Mesendoderm (in vitro differentiated cells): Measurements from ENCODE around the gene TMEM175.

Experiments
- DNase-seq: peaks from one replicate; pipeline ENCODE4 v3.0.0; 2013
- H2AK5ac ChIP-seq: 2 replicates; pipeline ENCODE4 v1.6.1; 2013; ENCODE audit warnings: low read length, inconsistent platforms
- H2BK120ac ChIP-seq: 2 replicates; pipeline ENCODE4 v1.6.1; 2013; ENCODE audit warnings: low read depth, mild to moderate bottlenecking, low read length, moderate library complexity, mixed read lengths
- H2BK15ac ChIP-seq: replicated peaks from 2 replicates; pipeline ENCODE4 v1.6.1; 2013; ENCODE audit warnings: low read depth, mild to moderate bottlenecking, moderate library complexity
- H2BK5ac ChIP-seq: 2 replicates; pipeline ENCODE4 v1.6.1; 2013; ENCODE audit warnings: low read length, inconsistent platforms
- H3K18ac ChIP-seq: 2 replicates; pipeline ENCODE4 v1.6.1; 2013; ENCODE audit warnings: mild to moderate bottlenecking, low read length, mixed read lengths
- H3K23ac ChIP-seq: one replicate; pipeline ENCODE4 v1.6.1; 2013; ENCODE audit warnings: low read length
- H3K27ac ChIP-seq: 2 replicates; pipeline ENCODE4 v1.5.1; 2013; ENCODE audit warnings: low read depth, mild to moderate bottlenecking, inconsistent platforms, low read length, moderate library complexity
- H3K27me3 ChIP-seq: 2 replicates; pipeline ENCODE4 v1.6.1; 2013; ENCODE audit warnings: low read length, control low read depth, mild to moderate bottlenecking, inconsistent platforms; ENCODE audit not compliant: insufficient read depth, poor library complexity
- H3K36me3 ChIP-seq: 2 replicates; pipeline ENCODE4 v1.6.1; 2013; ENCODE audit warnings: low read length, inconsistent platforms; ENCODE audit not compliant: control insufficient read depth, insufficient read depth
- H3K4ac ChIP-seq: one replicate; pipeline ENCODE4 v1.6.1; 2013; ENCODE audit warnings: low read depth, mild to moderate bottlenecking, low read length, moderate library complexity
- H3K4me1 ChIP-seq: 2 replicates; pipeline ENCODE4 v1.6.1; 2013; ENCODE audit warnings: low read depth, low read length, inconsistent platforms; ENCODE audit not compliant: control insufficient read depth
- H3K4me2 ChIP-seq: 2 replicates; pipeline ENCODE4 v1.6.1; 2013; ENCODE audit warnings: low read length
- H3K4me3 ChIP-seq: 2 replicates; pipeline ENCODE4 v1.5.1; 2013; ENCODE audit warnings: mild to moderate bottlenecking, low read length
- H3K56ac ChIP-seq: one replicate; pipeline ENCODE4 v1.6.1; 2013; ENCODE audit warnings: low read length
- H3K79me1 ChIP-seq: 2 replicates; pipeline ENCODE4 v1.6.1; 2013; ENCODE audit warnings: low read length, inconsistent platforms
- H3K79me2 ChIP-seq: 2 replicates; pipeline ENCODE4 v1.6.1; 2013; ENCODE audit warnings: mild to moderate bottlenecking, low read length; ENCODE audit not compliant: control insufficient read depth, insufficient read depth
- H3K9ac ChIP-seq: 2 replicates; pipeline ENCODE4 v1.6.1; 2013; ENCODE audit warnings: low read length, inconsistent platforms
- H4K5ac ChIP-seq: one replicate; pipeline ENCODE4 v1.6.1; 2013; ENCODE audit warnings: low read length
- H4K8ac ChIP-seq: one replicate; pipeline ENCODE4 v1.6.1; 2013; ENCODE audit warnings: low read depth, mild to moderate bottlenecking, control low read depth, low read length, moderate library complexity
- WGBS: extraction: QIAGEN DNeasy Blood & Tissue Kit; methylation state at CpG from one replicate; pipeline ENCODE4 v1.1.7; 2013; ENCODE audit warnings: low lambda C conversion rate, missing lambda C conversion rate; ENCODE audit not compliant: insufficient coverage; ENCODE audit errors: extremely low coverage; 5-methylcytosine and 5-hydroxymethylcytosine counted together

Gene TMEM175

DNA sequence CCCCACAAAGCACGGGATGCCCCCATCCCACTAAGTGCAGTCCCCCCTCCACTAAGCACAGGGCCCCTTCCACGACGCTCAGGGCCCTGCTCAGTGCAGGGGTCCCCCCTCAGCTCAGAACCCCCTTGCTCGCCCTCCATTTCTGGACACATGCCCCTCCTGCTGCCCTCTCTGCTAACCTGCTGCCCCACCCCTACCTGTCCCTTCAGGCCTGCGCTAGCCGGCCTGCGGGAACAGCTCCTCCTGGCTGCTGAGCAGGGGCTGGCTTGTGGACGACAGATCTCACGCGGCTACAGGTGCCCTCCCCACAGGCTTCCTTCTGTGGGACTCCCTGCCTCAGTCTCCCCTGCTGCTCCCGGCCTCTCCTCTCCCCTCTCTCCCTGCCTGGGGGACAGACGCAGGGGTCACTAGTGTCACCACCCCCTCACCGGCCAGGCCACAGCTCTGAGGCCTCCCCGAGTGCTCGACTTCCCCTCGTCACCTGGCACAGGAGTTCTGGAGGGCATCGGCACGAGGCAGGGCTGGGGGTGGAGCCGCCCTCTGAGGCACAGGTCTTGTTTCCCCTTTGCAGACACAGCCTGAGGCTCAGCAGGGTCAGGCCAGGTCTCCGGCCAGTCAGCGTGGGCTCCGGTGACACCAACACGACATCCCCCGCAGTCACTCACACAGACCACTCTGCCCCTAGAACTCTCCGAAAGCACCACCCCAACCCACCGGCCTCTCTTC, 21.7 kb upstream of the TMEM175 start:
- Histone ChIP-seq H4K5ac (no peak overlapping the region), H3K27me3 (no peaks in the 10 kb centered on the region), H3K4me1 (no peaks in the 10 kb centered on the region), H3K79me1 (peaks cover 8% of the 10 kb centered on the region), H3K4ac (no peak overlapping the region), H3K4me3 (no peak overlapping the region), H3K18ac (no peak overlapping the region), H3K56ac (no peak overlapping the region), H3K9ac (no peak overlapping the region), H2BK15ac (no peak overlapping the region), H3K79me2 (peaks cover 10% of the 10 kb centered on the region), H3K4me2 (no peak overlapping the region), H2AK5ac (no peak overlapping the region), H4K8ac (no peak overlapping the region), H2BK5ac (no peak overlapping the region), H3K23ac (no peak overlapping the region), H2BK120ac (no peak overlapping the region), H3K36me3 (no peaks in the 10 kb centered on the region), H3K27ac (no peak overlapping the region)
- WGBS = no CpG with 5 or more reads among the region's 26 CpGs
- DNase-seq = no peak

DNA sequence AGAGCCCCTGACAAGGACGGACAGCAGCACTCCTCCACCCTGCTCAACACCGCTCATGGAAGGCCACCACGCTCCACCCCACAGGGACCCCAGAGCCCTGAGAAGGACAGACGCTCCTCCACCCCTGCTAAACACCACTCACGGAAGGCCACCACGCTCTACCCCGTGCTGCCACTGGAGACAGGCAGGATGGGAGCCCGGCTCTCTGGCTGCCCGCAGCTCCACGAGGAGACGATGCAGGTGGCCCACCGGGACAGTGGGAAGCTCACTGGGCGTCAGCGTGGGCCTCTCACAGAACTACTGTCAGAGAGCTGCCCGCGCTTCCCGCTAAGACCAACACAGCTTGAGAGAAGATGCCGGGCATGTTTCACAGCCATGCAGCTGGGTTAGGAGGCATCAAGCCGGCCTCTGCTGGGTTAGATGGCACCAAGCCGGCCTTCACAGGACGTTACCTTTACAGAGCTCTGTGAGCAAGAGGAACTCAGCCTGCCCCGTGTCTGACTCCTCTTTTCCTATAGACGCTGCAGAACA, 21.0 kb upstream of the TMEM175 start:
- Histone ChIP-seq H3K9ac (no peak overlapping the region), H4K8ac (no peak overlapping the region), H3K4me3 (no peak overlapping the region), H2BK5ac (no peak overlapping the region), H3K79me1 (peaks cover 9% of the 10 kb centered on the region), H3K36me3 (no peaks in the 10 kb centered on the region), H3K27ac (no peak overlapping the region), H3K4me1 (no peaks in the 10 kb centered on the region), H3K23ac (no peak overlapping the region), H2BK120ac (no peak overlapping the region), H3K79me2 (peaks cover 10% of the 10 kb centered on the region), H2BK15ac (no peak overlapping the region), H3K18ac (no peak overlapping the region), H3K4ac (no peak overlapping the region), H4K5ac (no peak overlapping the region), H3K4me2 (no peak overlapping the region), H2AK5ac (no peak overlapping the region), H3K27me3 (no peaks in the 10 kb centered on the region), H3K56ac (no peak overlapping the region)
- WGBS = no CpG with 5 or more reads among the region's 23 CpGs
- DNase-seq = no peak

DNA sequence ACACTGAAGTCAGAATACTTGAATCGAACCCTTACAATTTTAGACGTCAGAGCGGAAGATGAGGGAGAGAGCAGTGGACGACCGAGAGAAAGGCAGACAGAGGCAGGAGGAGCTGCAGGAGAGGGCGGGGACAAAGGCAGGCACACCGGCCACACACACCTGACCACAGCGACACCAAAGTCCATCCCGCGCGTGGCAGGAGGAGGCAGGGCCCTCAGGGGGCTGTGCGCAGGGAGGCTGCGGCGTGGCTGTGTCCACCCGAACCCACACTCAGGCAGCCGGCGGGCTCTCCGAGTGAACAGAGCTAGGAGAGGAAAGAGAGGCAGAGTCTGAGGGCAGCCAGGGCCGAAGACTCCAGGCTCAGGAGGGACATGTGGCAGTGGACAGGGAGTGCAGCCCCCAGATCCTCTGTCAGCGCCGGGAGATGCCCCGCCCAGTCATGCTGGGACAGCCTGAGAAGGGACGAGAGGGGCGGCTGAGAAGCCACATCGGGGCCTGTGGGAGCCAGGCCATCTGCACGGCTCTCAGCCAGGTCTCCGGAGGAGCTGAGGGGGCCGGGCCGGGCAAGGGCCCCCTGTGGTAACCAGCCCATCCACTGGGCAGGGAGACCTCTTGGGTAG, 20.3 kb upstream of the TMEM175 start:
- DNase-seq = no peak
- H4K8ac ChIP-seq = no peak overlapping the region

DNA sequence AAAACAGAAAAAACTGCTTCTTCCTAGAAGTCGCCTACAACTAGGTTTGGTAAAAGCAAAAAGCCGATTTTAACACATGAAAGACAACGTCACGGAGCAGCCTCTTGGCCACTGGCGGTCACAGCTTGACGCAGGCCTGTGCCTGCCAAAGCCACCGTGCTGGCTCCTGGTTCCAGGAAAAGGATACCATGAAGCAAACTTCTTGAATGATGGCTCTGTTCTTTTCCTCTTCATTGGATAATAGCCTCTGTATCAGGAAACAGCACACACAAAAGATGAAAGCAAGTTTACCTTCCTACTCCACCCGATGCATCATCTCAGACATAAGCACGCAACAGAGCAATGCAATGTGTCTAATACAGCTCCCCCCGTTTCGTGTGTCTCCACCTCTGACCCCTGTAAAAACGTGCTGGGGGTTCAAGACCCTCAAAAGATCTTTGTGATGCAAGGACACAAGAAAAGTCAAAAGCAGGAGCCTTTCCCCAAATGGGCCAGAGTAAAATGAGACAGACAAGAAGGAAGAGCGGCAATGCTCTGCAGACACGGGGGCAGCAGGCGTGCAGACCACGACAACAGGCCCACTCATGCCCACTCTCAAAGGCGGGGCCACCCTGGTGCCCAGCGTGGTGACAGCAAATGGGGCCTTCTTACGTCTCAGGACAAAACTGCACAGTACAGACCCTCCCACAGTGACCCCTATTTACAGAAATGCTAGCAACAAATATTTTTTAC, 19.5 kb upstream of the TMEM175 start:
- H3K9ac ChIP-seq = no peak overlapping the region
- no peak overlapping the region for H3K18ac ChIP-seq
- no peak overlapping the region for H3K4me3 ChIP-seq
- no peak overlapping the region for H4K5ac ChIP-seq
- H3K36me3 ChIP-seq = no peaks in the 10 kb centered on the region
- no peak overlapping the region for H2BK120ac ChIP-seq
- H3K4me2 ChIP-seq = no peak overlapping the region
- no peak overlapping the region for H2BK5ac ChIP-seq
- no peaks in the 10 kb centered on the region for H3K4me1 ChIP-seq
- no peak for DNase-seq
- H3K27me3 ChIP-seq = no peaks in the 10 kb centered on the region
- H3K23ac ChIP-seq = no peak overlapping the region
- no peak overlapping the region for H4K8ac ChIP-seq
- no peak overlapping the region for H2AK5ac ChIP-seq
- H3K79me1 ChIP-seq = peaks cover 13% of the 10 kb centered on the region
- H3K79me2 ChIP-seq = peaks cover 18% of the 10 kb centered on the region
- no CpG with 5 or more reads among the region's 19 CpGs for WGBS
- no peak overlapping the region for H3K56ac ChIP-seq
- no peak overlapping the region for H3K4ac ChIP-seq
- no peak overlapping the region for H2BK15ac ChIP-seq
- no peak overlapping the region for H3K27ac ChIP-seq

More for the DNA sequence above, 20.3 kb upstream of the TMEM175 start:
- Histone ChIP-seq H2BK5ac (no peak overlapping the region), H3K4me2 (no peak overlapping the region), H3K18ac (no peak overlapping the region), H3K56ac (no peak overlapping the region), H3K27ac (no peak overlapping the region), H3K23ac (no peak overlapping the region), H3K4me3 (no peak overlapping the region), H3K4ac (no peak overlapping the region), H3K9ac (no peak overlapping the region), H2BK15ac (no peak overlapping the region), H2BK120ac (no peak overlapping the region), H3K36me3 (no peaks in the 10 kb centered on the region), H3K79me1 (peaks cover 12% of the 10 kb centered on the region), H3K4me1 (no peaks in the 10 kb centered on the region), H4K5ac (no peak overlapping the region), H3K79me2 (peaks cover 15% of the 10 kb centered on the region), H3K27me3 (no peaks in the 10 kb centered on the region), H2AK5ac (no peak overlapping the region)
- WGBS = no CpG with 5 or more reads among the region's 29 CpGs

DNA sequence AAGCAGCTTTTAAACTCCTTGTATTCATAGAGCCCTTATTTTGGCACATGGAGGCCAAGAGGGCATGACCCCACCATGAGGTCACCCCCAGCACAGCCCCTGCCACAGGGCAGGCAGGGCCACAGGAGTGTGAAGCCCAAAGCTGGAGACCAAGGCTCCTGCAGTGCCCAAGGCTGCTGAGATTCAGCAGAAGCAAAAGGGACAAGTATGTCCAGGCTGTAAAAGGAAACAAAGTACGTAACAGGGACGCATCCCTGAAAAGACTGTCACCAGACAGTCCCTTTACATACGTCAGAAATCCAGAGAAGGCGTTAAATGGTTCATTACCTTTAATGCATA, 19.0 kb upstream of the TMEM175 start:
- no CpG with 5 or more reads among the region's 4 CpGs for WGBS
- no peak overlapping the region for H2BK15ac ChIP-seq
- no peak overlapping the region for H3K4me2 ChIP-seq
- no peaks in the 10 kb centered on the region for H3K4me1 ChIP-seq
- H3K23ac ChIP-seq = no peak overlapping the region
- H3K18ac ChIP-seq = no peak overlapping the region
- no peak overlapping the region for H2AK5ac ChIP-seq
- no peak overlapping the region for H3K27ac ChIP-seq
- no peak overlapping the region for H2BK5ac ChIP-seq
- no peak overlapping the region for H3K56ac ChIP-seq
- H3K27me3 ChIP-seq = no peaks in the 10 kb centered on the region
- H3K79me2 ChIP-seq = peaks cover 19% of the 10 kb centered on the region
- H3K9ac ChIP-seq = no peak overlapping the region
- H3K36me3 ChIP-seq = no peaks in the 10 kb centered on the region
- H3K79me1 ChIP-seq = peaks cover 13% of the 10 kb centered on the region
- H4K8ac ChIP-seq = no peak overlapping the region
- no peak overlapping the region for H4K5ac ChIP-seq
- no peak overlapping the region for H3K4ac ChIP-seq
- no peak overlapping the region for H2BK120ac ChIP-seq
- no peak overlapping the region for H3K4me3 ChIP-seq
- no peak for DNase-seq
